ENCODE results near the gene SOBP.

SOBP gene

DNA sequence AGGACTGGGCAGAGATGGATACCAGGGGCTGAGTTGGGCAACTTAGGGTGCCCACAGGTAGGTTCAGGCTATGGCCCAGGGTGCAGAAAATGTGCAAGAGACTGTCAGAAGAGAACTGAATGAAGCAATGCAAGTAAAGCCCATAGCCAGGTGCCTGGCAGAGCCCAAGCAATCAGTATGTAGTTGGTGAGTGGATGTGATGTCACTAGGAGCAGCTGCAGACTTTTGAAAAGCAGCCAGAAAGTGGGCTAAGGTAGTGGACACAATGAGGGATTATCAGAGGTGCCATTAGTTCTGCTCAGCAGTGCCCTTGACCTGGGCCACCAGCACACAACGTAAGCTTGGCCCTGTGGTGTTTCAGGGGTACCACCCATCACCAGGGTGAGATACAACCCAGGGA lies 135.3 kb downstream of the SOBP start:
- no peak for DNase-seq (ENCODE audit: low read depth)
- no peak overlapping the region for H3K4me3 ChIP-seq (ENCODE audit: low read depth, low read length)
- TF ChIP-seq, protein P1, sequence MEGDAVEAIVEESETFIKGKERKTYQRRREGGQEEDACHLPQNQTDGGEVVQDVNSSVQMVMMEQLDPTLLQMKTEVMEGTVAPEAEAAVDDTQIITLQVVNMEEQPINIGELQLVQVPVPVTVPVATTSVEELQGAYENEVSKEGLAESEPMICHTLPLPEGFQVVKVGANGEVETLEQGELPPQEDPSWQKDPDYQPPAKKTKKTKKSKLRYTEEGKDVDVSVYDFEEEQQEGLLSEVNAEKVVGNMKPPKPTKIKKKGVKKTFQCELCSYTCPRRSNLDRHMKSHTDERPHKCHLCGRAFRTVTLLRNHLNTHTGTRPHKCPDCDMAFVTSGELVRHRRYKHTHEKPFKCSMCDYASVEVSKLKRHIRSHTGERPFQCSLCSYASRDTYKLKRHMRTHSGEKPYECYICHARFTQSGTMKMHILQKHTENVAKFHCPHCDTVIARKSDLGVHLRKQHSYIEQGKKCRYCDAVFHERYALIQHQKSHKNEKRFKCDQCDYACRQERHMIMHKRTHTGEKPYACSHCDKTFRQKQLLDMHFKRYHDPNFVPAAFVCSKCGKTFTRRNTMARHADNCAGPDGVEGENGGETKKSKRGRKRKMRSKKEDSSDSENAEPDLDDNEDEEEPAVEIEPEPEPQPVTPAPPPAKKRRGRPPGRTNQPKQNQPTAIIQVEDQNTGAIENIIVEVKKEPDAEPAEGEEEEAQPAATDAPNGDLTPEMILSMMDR (IDR thresholded peaks at IDR 0.05; ENCODE audit: insufficient read depth, low read depth, low read length, missing control alignments), result no peak

DNA sequence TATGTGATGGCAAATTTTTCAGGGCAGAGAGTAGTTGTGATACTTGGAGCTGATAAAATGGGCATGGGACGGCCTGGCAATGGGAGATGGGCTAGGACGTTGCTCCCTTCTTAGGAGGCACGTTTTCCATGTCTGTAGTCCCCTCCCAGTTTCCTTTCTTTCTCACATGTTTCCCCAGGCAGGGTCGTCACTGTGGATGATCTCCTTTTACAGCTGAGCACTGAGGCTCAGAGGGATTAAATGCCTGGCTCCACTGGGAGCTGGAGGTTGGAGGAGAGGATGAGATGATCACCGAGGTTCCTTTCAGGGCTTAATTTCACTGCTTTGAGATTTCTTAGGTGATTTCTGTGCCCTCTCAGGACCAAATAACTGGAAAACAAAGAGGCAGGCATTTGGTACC lies 136.7 kb downstream of the SOBP start:
- TF ChIP-seq, protein P1 (IDR thresholded peaks at IDR 0.05; ENCODE audit: insufficient read depth, low read depth, low read length, missing control alignments), result no peak
- no peak for DNase-seq (ENCODE audit: low read depth)

DNA sequence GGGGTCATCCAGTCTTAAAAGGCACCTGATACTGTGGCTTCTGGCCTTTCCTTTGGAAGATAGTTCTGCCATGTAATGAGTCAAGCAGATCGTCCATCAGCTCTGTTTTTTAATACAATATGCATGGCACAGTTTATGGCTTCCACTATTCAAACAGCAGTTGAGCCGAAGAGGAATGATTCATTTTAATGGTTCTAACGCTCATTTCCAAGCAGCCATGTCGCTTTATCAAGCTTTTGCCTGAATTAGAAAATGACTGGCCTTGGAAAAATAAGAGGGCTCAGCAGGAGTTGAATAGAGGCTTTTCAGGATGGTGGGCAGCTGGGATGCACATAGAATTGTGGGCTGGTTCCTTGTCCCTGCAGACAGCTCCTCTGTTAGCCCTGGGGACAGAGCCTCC lies 138.1 kb downstream of the SOBP start:
- TF ChIP-seq, protein P1 (IDR thresholded peaks at IDR 0.05; ENCODE audit: insufficient read depth, low read depth, low read length, missing control alignments), result no peak
- H3K4me3 ChIP-seq (ENCODE audit: low read depth, low read length), result no peak overlapping the region
- DNase-seq (ENCODE audit: low read depth), result no peak

More for the DNA sequence above, 136.7 kb downstream of the SOBP start:
- no peak overlapping the region for H3K4me3 ChIP-seq (ENCODE audit: low read depth, low read length)

DNA sequence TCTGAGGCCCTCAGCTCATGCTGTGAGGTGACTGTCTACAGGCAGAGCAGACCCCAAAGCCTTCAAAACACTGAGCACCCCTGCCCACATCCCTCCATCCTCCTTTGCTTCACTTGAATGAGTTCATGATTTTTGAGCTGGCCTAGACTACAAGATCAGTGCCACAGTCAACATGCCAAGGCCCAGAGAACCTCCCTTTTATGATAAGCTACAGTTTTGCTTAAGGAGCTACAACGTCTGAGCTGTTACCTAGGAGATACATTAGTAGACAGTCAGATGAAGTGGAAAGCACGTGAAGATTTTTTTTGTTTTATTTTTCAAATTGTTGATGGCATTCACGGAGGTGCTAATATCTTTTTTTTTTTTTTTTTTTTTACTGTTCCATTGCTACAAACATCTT lies 139.0 kb downstream of the SOBP start:
- H3K4me3 ChIP-seq (ENCODE audit: low read depth, low read length), result no peak overlapping the region
- no peak for DNase-seq (ENCODE audit: low read depth)
- TF ChIP-seq, protein P1 (IDR thresholded peaks at IDR 0.05; ENCODE audit: insufficient read depth, low read depth, low read length, missing control alignments), result no peak

DNA sequence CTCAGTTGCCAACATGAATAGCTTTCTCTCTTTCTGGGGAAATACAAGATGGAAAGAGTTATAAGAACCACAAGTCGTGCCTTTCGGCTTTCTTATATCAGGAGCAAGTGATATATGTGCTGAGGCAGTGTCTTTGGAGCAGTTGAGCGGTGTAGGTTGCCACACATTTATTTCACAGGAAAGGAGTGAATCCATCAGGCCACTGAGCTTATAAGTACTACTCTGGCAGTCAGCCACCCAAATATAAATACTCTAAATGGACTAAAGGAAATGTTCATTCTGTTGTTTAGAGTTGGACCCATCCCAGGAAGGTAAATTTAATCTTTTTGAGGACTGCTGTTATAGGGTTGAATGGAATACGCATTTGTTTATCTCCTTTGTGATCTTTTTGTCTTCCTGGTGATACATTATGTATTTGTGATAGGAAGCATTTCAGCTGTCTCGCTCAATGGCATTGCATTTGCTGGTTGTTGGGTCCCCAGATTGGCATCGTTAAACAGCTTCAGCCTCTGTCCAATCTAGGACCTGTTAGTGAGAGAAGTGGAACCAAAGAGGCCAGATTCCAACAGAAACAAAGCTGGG lies 139.7 kb downstream of the SOBP start:
- no peak for DNase-seq (ENCODE audit: low read depth)
- H3K4me3 ChIP-seq (ENCODE audit: low read depth, low read length), result no peak overlapping the region
- TF ChIP-seq, protein P1 (IDR thresholded peaks at IDR 0.05; ENCODE audit: insufficient read depth, low read depth, low read length, missing control alignments), result no peak

DNA sequence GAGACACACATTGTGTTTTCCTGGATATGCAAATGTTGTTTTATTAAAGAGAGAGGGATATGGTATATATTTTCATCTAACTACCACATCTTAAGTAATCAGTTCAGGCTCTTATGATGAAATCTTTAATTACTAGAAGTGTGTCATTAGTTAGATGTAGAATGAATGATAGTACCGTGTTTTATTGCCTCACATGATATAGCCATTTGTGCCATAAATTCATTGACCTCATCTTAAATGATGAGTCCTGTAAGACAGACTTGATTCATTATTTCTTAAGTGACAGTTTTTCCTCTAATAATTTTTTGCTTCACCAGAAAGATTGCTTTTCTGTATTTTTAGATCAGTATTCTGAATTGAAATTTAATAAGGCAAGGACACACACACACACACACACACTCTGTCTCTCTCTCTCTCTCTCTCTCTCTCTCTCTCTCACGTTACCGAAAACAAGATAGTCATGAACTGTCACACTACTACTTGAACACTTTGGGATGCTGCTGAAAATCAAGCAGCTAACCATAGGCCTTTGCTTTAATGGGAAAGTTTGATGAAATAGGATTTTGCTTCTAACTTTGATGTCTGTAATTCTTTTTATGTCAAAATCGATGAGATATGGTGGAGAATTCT lies 140.5 kb downstream of the SOBP start:
- TF ChIP-seq, protein P1 (IDR thresholded peaks at IDR 0.05; ENCODE audit: insufficient read depth, low read depth, low read length, missing control alignments), result no peak
- DNase-seq (ENCODE audit: low read depth), result no peak
- H3K4me3 ChIP-seq (ENCODE audit: low read depth, low read length), result no peak overlapping the region
